ENCODE data around the gene TNFRSF1B. TPM values are rescaled to one million over a fixed set of nuclear protein-coding genes. Genes with fewer than 3 reads are reported as not detected.

The TNFRSF1B gene
- total and polyA plus RNA-seq, 2 experiments from 2014 or later, result 0.91 to 4.1 TPM

- TF ChIP-seq EZH2 (IDR thresholded peaks at IDR 0.05; ENCODE audit: low read depth, unreplicated experiment), result no peak
- no peak for TF ChIP-seq NANOG (IDR thresholded peaks at IDR 0.05; ENCODE audit: borderline replicate concordance)
- no peak for TF ChIP-seq CTCF (conservative IDR thresholded peaks at IDR 0.05; ENCODE audit: low read depth in 2 of 2)
- TF ChIP-seq CREB1 (CRISPR knock-in tag; IDR thresholded peaks at IDR 0.05; ENCODE audit: low read depth), result no peak
- no peak for TF ChIP-seq ZNF114 (CRISPR knock-in tag; IDR thresholded peaks at IDR 0.05)
Observed at GRCh38 chr1:12215118-12215961, 48.5 kb downstream of the TNFRSF1B start (continued).

- H3K4me1 ChIP-seq (ENCODE audit: insufficient read depth), result no peaks in the 10 kb centered on the region
- no peaks in the 10 kb centered on the region for H3K4me1 Mint-ChIP-seq
- H3K4me3 ChIP-seq, result no peak overlapping the region
- no peaks in the 10 kb centered on the region for H3F3A ChIP-seq (replicated peaks; ENCODE audit: low read depth)
- no peaks in the 10 kb centered on the region for H3K9me2 ChIP-seq (ENCODE audit: insufficient read depth)
- H3K36me3 Mint-ChIP-seq (ENCODE audit: low read depth), result peaks cover 8% of the 10 kb centered on the region
- H3K27me3 ChIP-seq (ENCODE audit: insufficient read depth), result no peaks in the 10 kb centered on the region
- no peak overlapping the region for H3K4me3 Mint-ChIP-seq
- H3K9me3 Mint-ChIP-seq, result peaks cover 51% of the 10 kb centered on the region
- DNase-seq (ENCODE audit: low spot score), result no peak
- peaks cover 5% of the 10 kb centered on the region for H3K27me3 Mint-ChIP-seq (ENCODE audit: insufficient read depth, low read depth, poor library complexity)
- H3K4me2 ChIP-seq, result no peak overlapping the region
- no peak for TF ChIP-seq POLR2AphosphoS5 (IDR thresholded peaks at IDR 0.05; ENCODE audit: low read depth)
- TF ChIP-seq STAT1 (IDR thresholded peaks at IDR 0.05; ENCODE audit: unreplicated experiment), result no peak
- no peak for TF ChIP-seq NANOG (IDR thresholded peaks at IDR 0.05; ENCODE audit: borderline replicate concordance)
- TF ChIP-seq CREB1 (CRISPR knock-in tag; IDR thresholded peaks at IDR 0.05; ENCODE audit: low read depth), result no peak
- no peak for TF ChIP-seq JUNB (IDR thresholded peaks at IDR 0.05; ENCODE audit: unreplicated experiment)
- TF ChIP-seq ZNF462 (CRISPR knock-in tag; IDR thresholded peaks at IDR 0.05), result no peak
- no peak for TF ChIP-seq ZNF114 (CRISPR knock-in tag; IDR thresholded peaks at IDR 0.05)
- no peak overlapping the region for H3K27ac ChIP-seq (ENCODE audit: low read depth)
- no peaks in the 10 kb centered on the region for H4K20me1 ChIP-seq (replicated peaks; ENCODE audit: insufficient read depth)
- no peaks in the 10 kb centered on the region for H3K36me3 ChIP-seq (ENCODE audit: insufficient read depth)
- ATAC-seq, result no peak
- H3K27ac Mint-ChIP-seq, result no peak overlapping the region
- H2AFZ ChIP-seq, result no peak overlapping the region
- no peaks in the 10 kb centered on the region for H3K79me2 ChIP-seq (replicated peaks; ENCODE audit: insufficient read depth)
Observed at GRCh38 chr1:12219800-12220199, 53.0 kb downstream of the TNFRSF1B start.

Measured in GM23338 (cell line).